AG04449 (cell line): ENCODE results near the gene LECT2.

Experiments
- CTCF ChIA-PET: fragments of 350-600 bp; formaldehyde crosslinking; extraction: SDS; loops from one replicate; lab custom pipeline; 2021; ENCODE audit warnings: antibody characterized with exemption; lab: Yijun Ruan, JAX
- POLR2A ChIA-PET: fragments of 400-600, 350-600 bp; formaldehyde crosslinking; extraction: SDS; loops from one replicate; lab custom pipeline; 2020; ENCODE audit warnings: antibody characterized with exemption, inconsistent platforms; lab: Yijun Ruan, JAX
- DNase-seq: peaks from one replicate; pipeline ENCODE4 v3.0.0-alpha.2; 2010; ENCODE audit warnings: low read depth, low spot score
- H3K4me3 ChIP-seq: 2 replicates; pipeline ENCODE4 v1.5.1; 2011; ENCODE audit warnings: low read depth, mild to moderate bottlenecking, control low read depth, low read length
- TF ChIP-seq, protein P1 (sequence below): IDR thresholded peaks from one replicate; pipeline ENCODE4 v1.5.1; 2011; ENCODE audit warnings: mild to moderate bottlenecking, moderate library complexity, low read length, control low read depth, inconsistent platforms; ENCODE audit not compliant: insufficient read depth; ENCODE audit errors: missing control alignments

The LECT2 gene

GRCh38 chr5:135973323-135974020 is 18.7 kb upstream of the LECT2 start:
- ChIA-PET POLR2A (no interaction called here), CTCF (interaction anchor here (0.6 to 1.1 kb wide), 2 partner anchors 28 to 70 kb away, joined by 3 read pairs; no protein-coding TSS in a partner anchor)
- DNase-seq, result no peak
- no peak overlapping the region for H3K4me3 ChIP-seq
- TF ChIP-seq, protein P1, sequence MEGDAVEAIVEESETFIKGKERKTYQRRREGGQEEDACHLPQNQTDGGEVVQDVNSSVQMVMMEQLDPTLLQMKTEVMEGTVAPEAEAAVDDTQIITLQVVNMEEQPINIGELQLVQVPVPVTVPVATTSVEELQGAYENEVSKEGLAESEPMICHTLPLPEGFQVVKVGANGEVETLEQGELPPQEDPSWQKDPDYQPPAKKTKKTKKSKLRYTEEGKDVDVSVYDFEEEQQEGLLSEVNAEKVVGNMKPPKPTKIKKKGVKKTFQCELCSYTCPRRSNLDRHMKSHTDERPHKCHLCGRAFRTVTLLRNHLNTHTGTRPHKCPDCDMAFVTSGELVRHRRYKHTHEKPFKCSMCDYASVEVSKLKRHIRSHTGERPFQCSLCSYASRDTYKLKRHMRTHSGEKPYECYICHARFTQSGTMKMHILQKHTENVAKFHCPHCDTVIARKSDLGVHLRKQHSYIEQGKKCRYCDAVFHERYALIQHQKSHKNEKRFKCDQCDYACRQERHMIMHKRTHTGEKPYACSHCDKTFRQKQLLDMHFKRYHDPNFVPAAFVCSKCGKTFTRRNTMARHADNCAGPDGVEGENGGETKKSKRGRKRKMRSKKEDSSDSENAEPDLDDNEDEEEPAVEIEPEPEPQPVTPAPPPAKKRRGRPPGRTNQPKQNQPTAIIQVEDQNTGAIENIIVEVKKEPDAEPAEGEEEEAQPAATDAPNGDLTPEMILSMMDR, result no peak

- H3K4me3 ChIP-seq, result no peak overlapping the region
- no peak for DNase-seq
- TF ChIP-seq, protein P1, result no peak
- ChIA-PET CTCF (no interaction called here), POLR2A (no interaction called here)
These were observed 16.9 kb upstream of the LECT2 start for GRCh38 chr5:135971701-135972100.

DNA sequence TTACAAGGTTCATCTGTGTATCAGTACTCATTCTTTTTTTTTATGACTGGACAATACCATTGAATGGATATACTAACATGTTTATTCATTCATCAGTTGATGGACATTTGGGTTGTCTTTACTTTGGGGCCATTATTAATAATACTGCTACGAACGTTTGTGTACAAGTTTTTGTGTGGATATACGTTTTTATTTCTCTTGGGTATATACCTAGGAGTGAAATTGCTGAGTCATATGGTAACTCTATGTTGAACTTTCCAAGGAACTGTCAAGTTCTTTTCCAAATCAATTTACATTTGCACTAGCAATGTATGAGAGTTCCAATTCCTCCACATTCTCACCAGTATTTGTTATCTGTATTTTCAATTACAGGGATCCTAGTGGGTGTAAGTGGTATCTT is 12.0 kb upstream of the LECT2 start:
- ChIA-PET POLR2A (no interaction called here), CTCF (no interaction called here)
- no peak for DNase-seq
- H3K4me3 ChIP-seq, result no peak overlapping the region
- TF ChIP-seq, protein P1, result no peak

- TF ChIP-seq, protein P1, result no peak
- no peak overlapping the region for H3K4me3 ChIP-seq
- ChIA-PET POLR2A (no interaction called here), CTCF (interaction anchor here (2.0 kb wide), 1 partner anchor 20 kb away, joined by 5 read pairs; no protein-coding TSS in a partner anchor)
- DNase-seq, result no peak
These were observed 11.4 kb upstream of the LECT2 start for GRCh38 chr5:135966165-135966564.

GRCh38 chr5:135965504-135965903 is 10.7 kb upstream of the LECT2 start:
- TF ChIP-seq, protein P1, result no peak
- H3K4me3 ChIP-seq, result no peak overlapping the region
- DNase-seq, result no peak
- CTCF ChIA-PET, result interaction anchor here (2.0 kb wide), 1 partner anchor 21 kb away, joined by 5 read pairs; no protein-coding TSS in a partner anchor
- POLR2A ChIA-PET, result no interaction called here

DNA sequence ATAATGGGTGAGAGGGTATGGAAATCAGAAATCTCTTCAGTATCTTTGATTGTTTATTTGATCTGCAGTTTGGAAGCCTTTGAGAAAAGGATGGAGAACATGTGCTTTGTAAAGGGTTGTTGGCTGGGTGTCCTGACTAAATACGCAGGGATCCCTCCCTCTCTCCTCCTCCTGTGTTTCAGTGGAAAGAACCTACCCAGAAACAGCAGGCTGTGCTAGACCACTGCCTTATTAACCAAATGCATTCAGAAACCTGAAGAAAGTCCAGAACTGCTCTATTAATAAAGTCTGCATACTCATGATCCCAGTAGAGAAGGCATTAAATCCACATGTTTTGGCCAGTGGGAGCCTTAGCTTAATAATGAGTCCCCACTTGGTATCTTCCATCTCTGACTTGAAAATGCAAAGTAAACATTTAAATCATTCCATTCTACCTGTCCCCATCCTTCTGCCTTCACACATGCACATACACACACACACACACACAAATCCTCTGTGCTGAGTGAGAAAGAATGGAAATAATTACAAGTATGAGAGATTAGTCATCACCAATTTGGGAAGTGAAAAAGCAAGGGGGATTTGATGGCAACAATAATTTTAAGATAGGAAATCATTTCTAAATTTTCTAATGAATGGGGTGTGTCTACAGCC is 10.0 kb upstream of the LECT2 start:
- TF ChIP-seq, protein P1, result no peak
- no peak overlapping the region for H3K4me3 ChIP-seq
- ChIA-PET CTCF (interaction anchor here (0.9 to 2.0 kb wide), 2 partner anchors 13 to 22 kb away, joined by 3 to 5 read pairs; no protein-coding TSS in a partner anchor), POLR2A (no interaction called here)
- no peak for DNase-seq
